DND-41 (cell line): ENCODE data around the gene TMEM266.

Experiments
- CTCF ChIP-seq: IDR thresholded peaks from 2 replicates; pipeline ENCODE4 v1.5.1; 2012; ENCODE audit warnings: borderline replicate concordance, low read length, moderate library complexity, mild to moderate bottlenecking; ENCODE audit not compliant: poor library complexity, severe bottlenecking; ENCODE audit errors: extremely low read depth
- EZH2 ChIP-seq: IDR thresholded peaks from 3 replicates; pipeline ENCODE4 v1.6.1; 2012; ENCODE audit warnings: borderline replicate concordance, low read depth, mild to moderate bottlenecking, moderate library complexity, low read length, inconsistent platforms; ENCODE audit not compliant: severe bottlenecking

GRCh38 chr15:76100361-76100760, 40.6 kb downstream of the TMEM266 start:
- TF ChIP-seq CTCF (no peak), EZH2 (no peak)
